Heart left ventricle (tissue), 16 donors: ENCODE results near the gene MAP3K7CL. TPM values are rescaled to one million over a fixed set of nuclear protein-coding genes. Genes with fewer than 3 reads are reported as not detected.

Experiments
- ATAC-seq, 4 donors: fragments of 200-7000 bp; cut with Tn5 transposase; one replicate each; pipeline ENCODE4 v1.9.1; 2020 to 2022; ENCODE audit warnings: moderate library complexity in 4 of 4, mild to moderate bottlenecking in 3 of 4, moderate number of reproducible peaks in 1 of 4
- DNase-seq, 5 donors: peaks; one replicate each; pipeline ENCODE4 v3.0.0-alpha.2; 2020
- H3K27ac ChIP-seq, 12 donors: fragments of 200-600 bp; sonication (generic) in 4 of 12; one replicate each; pipeline versions ENCODE4 v1.5.0 to v1.8.0; 2016 to 2022; ENCODE audit warnings: mild to moderate bottlenecking in 2 of 12
- H3K27me3 ChIP-seq, 9 donors: fragments of 200-600 bp; sonication (generic) in 2 of 9; one replicate each; pipeline versions ENCODE4 v1.5.1 to v1.8.0; 2016 to 2022; ENCODE audit warnings: mild to moderate bottlenecking in 3 of 9
- H3K36me3 ChIP-seq, 9 donors: fragments of 200-600 bp; sonication (generic) in 2 of 9; one replicate each; pipeline versions ENCODE4 v1.5.0 to v1.8.0; 2018 to 2022; ENCODE audit warnings: mild to moderate bottlenecking in 2 of 9
- H3K4me1 ChIP-seq, 12 donors: fragments of 200-600 bp; sonication (generic) in 4 of 12; one replicate each; pipeline versions ENCODE4 v1.5.0 to v1.8.0; 2016 to 2022; ENCODE audit warnings: mild to moderate bottlenecking in 3 of 12
- H3K4me3 ChIP-seq, 12 donors: fragments of 200-600 bp; sonication (generic) in 4 of 12; one replicate each; pipeline versions ENCODE4 v1.5.0 to v1.8.0; 2017 to 2022; ENCODE audit warnings: mild to moderate bottlenecking in 9 of 12, moderate library complexity in 4 of 12
- H3K9me3 ChIP-seq, 12 donors: fragments of 200-600 bp; sonication (generic) in 4 of 12; one replicate each; pipeline versions ENCODE4 v1.5.0 to v1.8.0; 2016 to 2022; ENCODE audit warnings: mild to moderate bottlenecking in 1 of 12
- CTCF ChIP-seq, 12 donors: fragments of 200-600 bp; sonication (generic) in 4 of 12; IDR thresholded peaks; one replicate each; pipeline versions ENCODE4 v1.5.0 to v1.8.0; 2018 to 2022; ENCODE audit warnings: antibody characterized with exemption in 12 of 12, mild to moderate bottlenecking in 5 of 12
- POLR2A ChIP-seq, 2 donors: fragments of 450-650 bp; IDR thresholded peaks; one replicate each; pipeline ENCODE4 v1.6.1; 2017; ENCODE audit warnings: antibody characterized with exemption in 2 of 2, mild to moderate bottlenecking in 2 of 2, moderate library complexity in 2 of 2
- WGBS, 4 donors: extraction: QIAGEN DNeasy Blood & Tissue Kit in 2 of 4; methylation state at CpG; one replicate each; pipeline versions ENCODE4 v1.1.5 to v1.1.7; 2013 to 2018; 5-methylcytosine and 5-hydroxymethylcytosine counted together
- intact Hi-C, 10 donors: fragments of 100-400 bp; cut with DNase I; formaldehyde crosslinking; loops; one replicate each; pipeline versions ENCODE4 v1.11.1 to v1.14.2; 2022
- polyA plus RNA-seq, 2 donors: library from polyadenylated mRNA; stranded (reverse); fragments of 200-250 nt; gene quantifications; one replicate each; pipeline ENCODE4 v1.2.3, GENCODE V29; 2013
- total RNA-seq, 9 donors: library from RNA; depleted of rRNA in 2 of 9; stranded (reverse); fragments of >200 nt in 2 of 9; fragmentation: NEBNext Ultra II Directional in 3 of 9; extraction: Animal tissue kit (Norgen Biotek cat#: 25700) in 3 of 9; gene quantifications; one replicate each; pipeline versions ENCODE4 v1.1.0 to v1.2.4, GENCODE V29; 2016 to 2023
- donor health status: ischemic (EF 13 %, LVEDD 7.1; RV severe dilation, severe dysfunction).
- donor health status: healthy with polysubstance abuse.
- donor health status: DM: no; HTN: yes; CAD: no.
- donor health status: DM: no; HTN: no; CAD: no.
- donor health status: ischemic (EF 25% LVEDD 6.9; RV normal size, moderate dysfunction).
- donor health status: ischemic (EF 25% LVEDD 5.7; RV mildly dilated, moderate dysfunction).
- donor health status: healthy.
- donor health status: DM: yes; HTN: yes; CAD: no.
- donor health status: ischemic (EF 35%, LVEDD 5.7; RV mildly dilated, moderate dysfunction).
- donor health status: nonischemic (EF 11% LVEDD 7.7; RV severe dilation, severe dysfunction).
- donor health status: DM: yes; HTN: yes; CAD: no.
- donor health status: PGD.
- donor health status: ischemic (EF 29% LVEDD 5.4; RV normal size, mild dysfunction).
- donor health status: nonischemic (EF 23%, LVEDD 6.1; RV moderate dilation, normal function).

Gene MAP3K7CL
- total and polyA plus RNA-seq, 11 donors: 0.64 to 25.2 (median 6.3) TPM

- DNase-seq (no peak), ATAC-seq (no peak)
- intact Hi-C loops: loop anchor here in 8 of 10 donors (5.0 to 10.0 kb wide), 6 partner anchors 84 to 183 kb away; partner anchors contain the start of gene BACH1 (in 1 of the 8)
- H3K4me3 ChIP-seq: no peak overlapping the region
- H3K9me3 ChIP-seq: no peaks in the 10 kb centered on the region
- no peaks in the 10 kb centered on the region for H3K27me3 ChIP-seq
- peaks cover 0 to 42% (median 2%) of the 10 kb centered on the region in 12 donors for H3K4me1 ChIP-seq
- H3K36me3 ChIP-seq: no peaks in the 10 kb centered on the region
- 71 to 92% (median 85%) methylated on average over 3 of the region's 3 CpGs for WGBS, 4 donors
- TF ChIP-seq CTCF (IDR thresholded peaks at IDR 0.05): no peak
- no peak overlapping the region for H3K27ac ChIP-seq
Observed at GRCh38 chr21:29168891-29169315, 38.5 kb downstream of the MAP3K7CL start.

GRCh38 chr21:29170944-29171343 is 40.5 kb downstream of the MAP3K7CL start:
- H3K4me1 ChIP-seq: peaks cover 0 to 52% (median 10%) of the 10 kb centered on the region in 12 donors
- WGBS, 4 donors: 93 to 97% (median 95%) methylated on average over 1 of the region's 1 CpG
- H3K9me3 ChIP-seq: no peaks in the 10 kb centered on the region
- H3K36me3 ChIP-seq: no peaks in the 10 kb centered on the region
- no peaks in the 10 kb centered on the region for H3K27me3 ChIP-seq
- H3K27ac ChIP-seq: peak overlapping the region in 1 of 12 donors; percentile 51
- DNase-seq: no peak
- intact Hi-C loops: loop anchor here in 2 of 10 donors (10.0 kb wide), 2 partner anchors 124 to 134 kb away; partner anchors contain the start of gene BACH1 (in 1 of the 2)
- no peak for TF ChIP-seq POLR2A (IDR thresholded peaks at IDR 0.05)
- no peak for TF ChIP-seq CTCF (IDR thresholded peaks at IDR 0.05)
- H3K4me3 ChIP-seq: peak overlapping the region in 1 of 12 donors; percentile 15
- ATAC-seq: no peak

- H3K4me3 ChIP-seq: no peak overlapping the region
- 63 to 81% (median 72%) methylated on average over 1 of the region's 1 CpG for WGBS, 4 donors
- DNase-seq: no peak
- no peaks in the 10 kb centered on the region for H3K9me3 ChIP-seq
- H3K27ac ChIP-seq: no peak overlapping the region
- peaks cover 0 to 54% (median 12%) of the 10 kb centered on the region in 12 donors for H3K4me1 ChIP-seq
- H3K27me3 ChIP-seq: no peaks in the 10 kb centered on the region
- TF ChIP-seq CTCF (IDR thresholded peaks at IDR 0.05) (no peak), POLR2A (IDR thresholded peaks at IDR 0.05) (no peak)
- ATAC-seq: no peak
- intact Hi-C loops: loop anchor here in 2 of 10 donors (10.0 kb wide), 2 partner anchors 123 to 133 kb away; partner anchors contain the start of gene BACH1 (in 1 of the 2)
- no peaks in the 10 kb centered on the region for H3K36me3 ChIP-seq
Observed at GRCh38 chr21:29172282-29172681, 41.8 kb downstream of the MAP3K7CL start.

- Histone ChIP-seq H3K9me3 (no peaks in the 10 kb centered on the region), H3K36me3 (no peaks in the 10 kb centered on the region), H3K4me3 (peak overlapping the region in 1 of 12 donors; percentile 15), H3K4me1 (peaks cover 0 to 43% (median 12%) of the 10 kb centered on the region in 12 donors), H3K27me3 (no peaks in the 10 kb centered on the region), H3K27ac (peak overlapping the region in 7 of 12 donors; percentile 7 to 79 (median 22))
- peak in 2 of 4 donors; percentile 31 to 56 for ATAC-seq
- no peak for DNase-seq
- TF ChIP-seq POLR2A (IDR thresholded peaks at IDR 0.05) (no peak), CTCF (IDR thresholded peaks at IDR 0.05) (no peak)
- intact Hi-C loops: loop anchor here in 2 of 10 donors (10.0 kb wide), 2 partner anchors 120 to 130 kb away; partner anchors contain the start of gene BACH1 (in 1 of the 2)
- 42 to 61% (median 47%) methylated on average over 9 of the region's 9 CpGs for WGBS, 4 donors
Observed at GRCh38 chr21:29174607-29175013, 44.2 kb downstream of the MAP3K7CL start.
